ENCODE data around the gene TASOR.

The TASOR gene

GRCh38 chr3:56655709-56656108, 27.4 kb downstream of the TASOR start:
- DNase-seq (no peak), ATAC-seq (no peak)
- no peak overlapping the region for H3K4me3 Mint-ChIP-seq
- H3K27me3 Mint-ChIP-seq = no peaks in the 10 kb centered on the region
- no peak overlapping the region for H3K27ac Mint-ChIP-seq
- peaks cover 0 to 5% of the 10 kb centered on the region in 2 donors for H3K9me3 Mint-ChIP-seq
- peaks cover 39% of the 10 kb centered on the region for H3K4me1 Mint-ChIP-seq

- H3K27me3 Mint-ChIP-seq = no peaks in the 10 kb centered on the region
- peaks cover 36% of the 10 kb centered on the region for H3K4me1 Mint-ChIP-seq
- DNase-seq = no peak
- no peak overlapping the region for H3K27ac Mint-ChIP-seq
- H3K9me3 Mint-ChIP-seq = peaks cover 0 to 5% of the 10 kb centered on the region in 2 donors
- H3K4me3 Mint-ChIP-seq = no peak overlapping the region
- no peak for ATAC-seq
Measured at GRCh38 chr3:56654460-56654859, 28.6 kb downstream of the TASOR start.

- H3K27ac Mint-ChIP-seq = no peak overlapping the region
- H3K4me1 Mint-ChIP-seq = peaks cover 22% of the 10 kb centered on the region
- ATAC-seq = no peak
- H3K27me3 Mint-ChIP-seq = no peaks in the 10 kb centered on the region
- H3K9me3 Mint-ChIP-seq = no peaks in the 10 kb centered on the region
- no peak overlapping the region for H3K4me3 Mint-ChIP-seq
- no peak for DNase-seq
Measured at GRCh38 chr3:56645407-56645806, 37.7 kb downstream of the TASOR start.

GRCh38 chr3:56633602-56634535, 49.2 kb downstream of the TASOR start:
- DNase-seq = no peak
- Mint-ChIP-seq H3K27me3 (no peaks in the 10 kb centered on the region), H3K4me1 (peaks cover 5% of the 10 kb centered on the region), H3K4me3 (no peak overlapping the region), H3K27ac (no peak overlapping the region), H3K9me3 (no peaks in the 10 kb centered on the region)
- no peak for ATAC-seq
